Fibroblast of skin of abdomen (primary cell): ENCODE data around the gene NRDC.

Source experiments
- DNase-seq: peaks from one replicate; pipeline ENCODE4 v3.0.0-alpha.2; 2013

NRDC gene

GRCh38 chr1:51756290-51756689, 122.2 kb downstream of the NRDC start:
- DNase-seq = no peak

GRCh38 chr1:51755437-51755836, 123.1 kb downstream of the NRDC start:
- no peak for DNase-seq

GRCh38 chr1:51754666-51755065, 123.9 kb downstream of the NRDC start:
- DNase-seq = no peak

- DNase-seq = no peak
These were observed 124.6 kb downstream of the NRDC start for GRCh38 chr1:51753969-51754368.

GRCh38 chr1:51752073-51752948, 126.2 kb downstream of the NRDC start:
- DNase-seq = no peak

- DNase-seq = no peak
These were observed 127.8 kb downstream of the NRDC start for GRCh38 chr1:51750729-51751128.

- DNase-seq = peak; percentile 12
These were observed 128.3 kb downstream of the NRDC start for GRCh38 chr1:51750218-51750617.

GRCh38 chr1:51749151-51749550, 129.4 kb downstream of the NRDC start:
- no peak for DNase-seq

GRCh38 chr1:51745304-51745570, 133.3 kb downstream of the NRDC start:
- DNase-seq = no peak

- no peak for DNase-seq
These were observed 133.8 kb downstream of the NRDC start for GRCh38 chr1:51744506-51745303.

- no peak for DNase-seq
These were observed 137.3 kb downstream of the NRDC start for GRCh38 chr1:51741121-51741681.

GRCh38 chr1:51740652-51741051, 137.9 kb downstream of the NRDC start:
- no peak for DNase-seq
